Hindlimb muscle (tissue), 1 donor: ENCODE measurements around the gene CAMSAP1. TPM values are rescaled to one million over a fixed set of nuclear protein-coding genes. Genes with fewer than 3 reads are reported as not detected.

ENCODE experiments used
- DNase-seq: peaks from one replicate; pipeline ENCODE4 v3.0.0-alpha.2; 2013
- polyA plus RNA-seq: library from polyadenylated mRNA; unstranded; fragments of 120-200 nt; gene quantifications from one replicate; pipeline ENCODE4 v1.2.1, GENCODE V29; 2013; ENCODE audit not compliant: insufficient read length

The CAMSAP1 gene
- polyA plus RNA-seq, 1 donor: 29.0 TPM

DNA sequence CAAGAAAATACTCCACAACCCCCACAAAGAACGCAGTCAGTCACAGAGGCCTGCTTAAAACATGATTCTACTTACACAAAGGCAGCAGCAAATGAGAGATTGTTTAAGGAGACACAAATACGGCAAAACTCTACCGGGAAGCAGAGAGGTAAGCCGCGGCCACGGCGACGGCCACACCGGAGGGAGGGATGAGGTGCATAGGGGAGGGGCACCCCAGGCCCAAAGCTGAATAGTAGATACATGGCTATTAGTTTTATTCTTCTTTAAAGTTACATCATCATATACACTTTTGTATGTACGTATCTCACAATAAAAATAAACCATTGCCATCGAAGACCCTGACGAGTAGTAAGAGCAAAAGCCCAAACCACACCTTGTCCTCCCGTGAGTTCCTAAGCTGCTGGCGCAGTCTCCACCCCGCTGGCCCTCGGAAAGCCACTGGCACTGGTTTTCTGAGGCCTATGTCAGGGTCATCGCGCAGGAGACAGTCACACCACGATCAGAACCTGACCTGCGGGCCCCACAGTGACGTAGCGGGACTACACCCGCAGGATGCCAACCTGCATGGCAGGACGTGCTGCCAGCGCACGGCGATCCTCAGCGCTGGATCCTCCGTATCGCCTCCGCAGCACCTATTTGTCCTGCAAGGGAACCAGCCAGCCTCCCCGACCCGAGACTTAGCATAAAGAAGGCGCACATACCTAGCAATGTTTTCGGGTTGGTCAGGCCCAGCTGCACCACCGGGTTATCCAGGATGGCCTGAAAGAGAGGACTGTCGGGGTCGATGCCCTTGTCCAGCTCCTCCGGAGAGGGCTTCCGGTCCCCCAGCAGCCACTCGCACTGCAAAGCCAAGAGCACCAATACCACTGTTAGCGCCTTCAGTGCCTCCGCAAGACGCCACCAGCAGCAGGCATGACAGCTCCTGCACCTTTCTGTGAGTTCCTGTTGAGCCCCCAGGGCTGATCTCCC is 30.5 kb upstream of the CAMSAP1 start:
- DNase-seq: no peak

DNA sequence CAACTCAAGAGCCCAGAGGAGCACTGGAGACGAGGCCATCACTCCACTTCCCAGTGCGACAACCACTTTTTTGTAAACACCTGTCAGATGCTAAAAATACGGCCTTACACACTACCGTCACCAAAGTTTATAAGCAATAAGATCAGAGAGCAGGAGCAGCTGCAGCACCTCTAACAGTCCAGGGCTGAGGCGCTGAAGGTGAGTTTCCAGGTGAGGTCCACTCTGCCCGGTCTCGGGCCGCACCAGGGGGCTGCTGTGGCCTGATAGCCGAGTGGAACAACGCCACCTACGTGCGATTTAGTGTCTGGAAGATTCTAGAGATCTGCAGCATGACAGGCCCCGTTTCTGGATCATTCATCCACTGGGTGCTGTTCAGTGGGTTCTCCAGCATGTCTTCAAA is 25.8 kb upstream of the CAMSAP1 start:
- DNase-seq: no peak

DNA sequence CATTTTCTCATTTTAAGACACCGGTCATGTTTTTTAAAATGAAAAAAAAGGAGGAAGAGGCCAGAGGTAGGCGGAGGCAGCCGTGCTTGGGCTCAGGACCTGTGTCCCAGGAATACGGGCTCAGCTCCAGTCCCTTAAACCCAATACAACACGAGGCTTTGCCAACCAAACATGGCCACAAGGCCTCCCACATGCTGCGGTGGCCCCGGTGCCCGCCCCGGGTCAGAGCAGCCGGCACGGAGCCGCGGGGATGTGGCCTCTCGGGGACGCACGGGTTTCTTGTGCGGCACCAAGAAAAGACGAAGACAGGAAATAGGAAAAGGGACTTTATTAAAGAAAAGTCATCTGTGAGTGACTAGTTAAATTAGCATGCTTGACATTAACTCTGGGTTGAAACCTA is 25.3 kb upstream of the CAMSAP1 start:
- DNase-seq: no peak

GRCh38 chr9:135931349-135931820 is 24.0 kb upstream of the CAMSAP1 start:
- no peak for DNase-seq

DNA sequence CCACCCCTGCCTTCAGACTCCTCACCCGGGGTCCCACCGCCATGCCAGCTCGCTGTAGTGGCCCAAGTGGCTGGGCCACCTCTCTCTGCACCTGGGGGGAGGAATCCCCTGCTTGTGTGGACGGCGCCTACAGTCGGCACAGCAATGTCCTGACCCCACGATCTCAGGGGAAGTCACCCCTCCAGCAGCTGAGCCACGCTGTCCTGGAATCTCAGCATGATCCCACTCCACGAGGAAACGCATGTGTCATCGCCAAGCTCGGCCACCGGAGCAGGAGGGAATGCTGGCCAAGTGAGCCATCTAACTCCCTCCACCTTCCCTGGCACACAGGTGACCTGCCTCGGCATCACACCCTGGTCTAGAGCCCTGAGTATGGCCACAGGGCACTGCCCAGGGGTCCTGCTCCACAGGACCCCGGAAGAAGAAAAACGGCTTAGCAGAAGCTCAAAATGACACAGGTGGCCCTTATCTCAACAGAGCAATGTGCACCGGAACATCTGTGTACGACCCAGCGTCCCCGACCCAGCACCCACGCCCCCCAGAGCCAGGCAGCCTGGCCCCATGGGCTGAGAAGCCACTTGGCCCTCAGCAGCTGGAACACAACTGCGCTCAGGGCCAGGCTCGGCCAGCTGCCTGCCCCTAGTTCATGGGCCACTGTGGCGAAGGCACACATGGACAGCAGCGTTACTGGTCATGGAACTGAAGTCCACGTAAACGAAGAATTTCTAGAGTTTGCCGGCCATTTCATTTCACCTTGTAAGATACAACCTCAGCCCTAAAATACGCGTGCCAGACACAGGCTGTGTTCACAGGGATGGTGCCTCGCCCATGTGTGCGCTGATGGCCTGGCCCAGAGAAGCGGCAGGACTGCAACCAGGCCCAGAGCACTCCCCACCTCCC is 23.4 kb upstream of the CAMSAP1 start:
- no peak for DNase-seq

- no peak for DNase-seq
These were observed 22.5 kb upstream of the CAMSAP1 start for GRCh38 chr9:135929656-135930445.

DNA sequence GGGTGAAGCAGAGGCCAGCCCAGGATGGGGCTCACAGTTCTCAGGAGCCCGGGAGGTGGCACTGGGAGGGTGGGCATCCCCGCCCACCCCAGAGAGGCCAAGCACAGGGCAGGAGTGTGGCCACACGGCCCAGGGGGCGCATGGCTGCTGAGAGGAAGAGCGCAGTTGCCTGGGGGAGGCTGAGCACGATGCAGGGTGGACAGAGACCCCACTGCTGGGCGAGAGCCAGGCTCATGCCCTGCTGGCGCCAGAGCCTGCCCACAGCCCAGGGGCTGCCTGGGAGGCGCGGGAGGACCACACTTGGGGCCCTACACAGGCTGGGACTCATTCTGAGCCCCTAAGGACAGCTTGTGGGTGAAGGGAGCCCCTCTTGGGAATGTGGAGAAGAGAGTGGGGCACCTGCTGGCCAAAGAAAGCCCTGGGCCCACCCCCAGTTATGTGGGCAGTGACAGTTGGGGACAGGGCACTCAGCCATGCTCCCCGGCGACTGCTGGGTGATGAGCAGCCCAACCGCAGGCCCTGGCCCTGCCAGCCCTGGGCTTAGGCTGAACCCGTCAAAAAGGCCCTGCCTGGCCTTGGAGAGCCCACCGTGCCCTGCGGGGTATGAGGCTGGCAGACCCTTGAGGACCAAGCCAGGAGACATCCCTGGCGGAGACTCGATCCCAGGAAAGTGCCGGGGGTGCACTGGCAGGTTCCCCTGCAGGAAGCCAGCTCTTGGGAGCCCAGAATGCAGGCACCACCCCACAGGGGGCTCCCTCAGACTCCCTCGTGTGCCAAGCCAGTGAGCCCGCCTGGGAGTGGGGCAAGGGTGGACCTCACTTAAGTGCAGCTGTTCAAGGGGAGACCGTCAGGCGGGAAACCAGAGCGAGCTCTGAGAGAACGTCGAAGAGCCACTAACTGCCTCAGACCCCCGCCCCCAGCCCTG is 21.6 kb upstream of the CAMSAP1 start:
- no peak for DNase-seq

GRCh38 chr9:135928074-135928730 is 20.9 kb upstream of the CAMSAP1 start:
- no peak for DNase-seq

DNA sequence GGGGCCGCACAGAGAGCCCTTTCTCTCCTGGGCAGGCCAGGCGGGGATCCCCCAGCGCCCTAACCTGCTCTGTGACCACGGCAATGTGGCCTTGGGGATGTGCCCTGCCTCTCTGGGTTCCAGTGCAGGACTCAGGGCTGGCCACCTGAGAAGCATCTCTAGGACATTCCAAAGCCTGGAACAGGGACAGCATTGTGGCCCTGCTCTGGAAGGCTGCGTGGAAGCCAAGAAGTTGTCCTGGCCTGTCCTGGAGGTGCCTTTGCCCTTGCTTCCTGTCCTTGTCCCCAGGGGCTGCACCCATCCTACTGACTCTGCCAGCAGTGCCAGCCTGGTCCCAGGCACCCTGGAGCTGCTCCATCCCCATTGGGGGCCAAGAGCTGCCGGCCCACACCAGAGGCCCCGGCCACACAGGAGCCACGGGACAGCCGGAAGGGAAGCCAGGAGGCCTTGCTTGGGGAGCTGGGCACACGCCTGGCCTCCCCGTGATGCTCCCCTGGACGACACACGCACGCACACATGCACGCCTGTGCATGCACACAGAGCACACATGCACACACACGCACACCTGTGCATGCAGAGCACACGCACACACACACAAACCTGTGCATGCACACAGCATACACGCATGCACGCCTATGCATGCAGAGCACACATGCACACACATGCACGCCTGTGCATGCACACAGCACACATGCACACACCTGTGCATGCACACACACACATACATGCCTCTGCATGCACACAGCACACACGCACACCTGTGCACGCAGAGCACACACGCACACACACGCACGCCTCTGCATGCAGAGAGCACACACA is 20.1 kb upstream of the CAMSAP1 start:
- DNase-seq: no peak

DNA sequence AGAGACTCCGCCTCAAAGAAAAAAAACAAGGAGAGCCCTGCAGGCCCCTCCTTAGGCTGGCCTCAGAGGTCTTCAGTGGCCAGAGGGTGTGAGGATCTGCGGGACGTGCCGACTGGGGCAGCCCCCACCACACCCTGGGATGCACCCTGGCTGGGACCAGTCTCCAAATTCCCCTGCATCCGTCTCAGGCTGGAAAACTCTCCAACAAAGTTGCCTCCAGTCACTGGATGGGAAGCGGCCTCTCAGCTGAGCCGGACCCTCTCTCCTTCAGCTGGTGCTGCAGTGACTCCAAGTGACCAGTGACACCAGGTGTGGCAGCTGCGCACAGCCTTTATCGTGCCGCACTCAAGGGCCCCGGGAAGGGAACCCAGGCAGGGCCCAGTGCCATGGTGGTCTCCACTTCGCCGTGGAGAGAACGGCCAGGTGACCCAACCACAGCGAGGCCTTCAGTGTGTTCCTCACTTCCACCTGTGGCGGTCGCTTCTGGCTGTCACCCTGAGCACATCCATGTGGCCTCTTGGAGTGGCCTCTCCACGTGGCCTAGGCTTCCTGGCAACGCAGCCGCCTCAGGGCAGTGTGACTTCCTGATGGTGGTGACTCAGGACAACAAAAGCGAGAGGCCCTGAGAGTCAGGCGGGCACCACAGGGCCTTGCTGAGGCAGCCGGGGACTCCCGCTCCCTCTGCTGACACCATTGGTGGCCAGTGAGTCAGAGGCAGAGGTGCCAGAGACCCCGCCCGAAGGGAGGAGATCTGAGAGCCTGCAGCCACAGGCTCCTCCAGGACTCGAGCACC is 19.3 kb upstream of the CAMSAP1 start:
- DNase-seq: no peak

DNA sequence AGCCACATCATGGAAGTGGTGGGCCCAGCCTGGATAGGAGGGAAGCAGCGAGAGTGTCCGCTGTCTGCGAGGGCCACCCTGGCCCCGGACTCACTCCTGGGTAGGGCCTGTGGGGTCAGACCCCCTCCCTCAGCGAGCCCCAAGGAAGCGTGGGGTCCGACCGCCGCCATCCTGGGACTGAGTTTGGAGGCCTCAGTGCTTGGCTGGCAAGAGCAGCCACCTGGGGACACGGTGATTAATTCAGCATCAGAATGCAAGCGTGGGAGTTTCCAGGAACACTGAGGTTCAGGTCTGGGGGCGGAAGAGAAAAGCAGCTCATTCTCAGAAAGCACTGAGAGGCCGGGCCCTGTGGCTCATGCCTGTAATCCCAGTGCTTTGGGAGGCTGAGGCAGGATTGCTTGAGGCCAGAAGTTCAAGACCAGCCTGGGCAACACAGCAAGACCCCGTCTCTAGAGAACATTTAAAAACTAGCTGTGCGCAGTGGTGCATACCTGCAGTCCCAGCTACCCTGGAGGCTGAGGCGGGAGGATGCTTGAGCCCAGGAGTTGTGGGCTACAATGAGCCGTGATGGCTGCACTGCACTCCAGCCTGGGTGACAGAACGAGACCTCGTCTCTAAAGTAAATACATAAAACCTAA is 18.3 kb upstream of the CAMSAP1 start:
- DNase-seq: no peak

DNA sequence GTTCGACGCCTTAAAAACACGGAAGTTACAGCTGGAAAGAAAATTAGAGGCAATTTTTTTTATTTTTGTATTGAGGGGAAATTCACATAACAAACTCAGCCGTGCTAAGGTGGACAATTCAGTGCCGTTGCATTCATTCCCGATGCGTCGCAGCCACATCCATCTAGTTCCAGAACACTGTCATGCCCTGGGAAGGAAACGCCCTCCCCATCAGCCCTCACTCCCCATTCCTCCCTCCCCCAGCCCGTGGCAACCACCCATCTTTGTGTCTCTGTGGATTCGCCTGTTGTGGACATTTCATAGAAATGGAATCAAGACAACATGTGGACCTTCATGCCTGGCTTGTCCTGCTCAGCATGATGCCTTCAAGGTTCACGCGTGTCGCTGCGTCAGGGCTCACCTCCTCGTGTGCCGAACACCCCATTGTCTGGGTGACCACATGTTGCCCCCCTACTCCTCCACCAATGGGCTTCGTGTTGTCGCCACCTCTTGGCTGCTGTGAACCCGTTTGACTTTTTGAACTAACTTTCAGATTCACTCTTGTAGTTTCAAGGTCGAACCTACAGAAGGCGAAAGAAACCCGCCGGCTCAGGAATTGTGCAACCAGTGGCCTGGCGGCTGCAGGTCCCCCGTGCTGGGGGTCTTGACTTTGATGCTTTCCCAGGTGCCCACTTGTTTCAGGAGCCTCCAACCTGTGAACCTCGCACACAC is 17.4 kb upstream of the CAMSAP1 start:
- DNase-seq: no peak

DNA sequence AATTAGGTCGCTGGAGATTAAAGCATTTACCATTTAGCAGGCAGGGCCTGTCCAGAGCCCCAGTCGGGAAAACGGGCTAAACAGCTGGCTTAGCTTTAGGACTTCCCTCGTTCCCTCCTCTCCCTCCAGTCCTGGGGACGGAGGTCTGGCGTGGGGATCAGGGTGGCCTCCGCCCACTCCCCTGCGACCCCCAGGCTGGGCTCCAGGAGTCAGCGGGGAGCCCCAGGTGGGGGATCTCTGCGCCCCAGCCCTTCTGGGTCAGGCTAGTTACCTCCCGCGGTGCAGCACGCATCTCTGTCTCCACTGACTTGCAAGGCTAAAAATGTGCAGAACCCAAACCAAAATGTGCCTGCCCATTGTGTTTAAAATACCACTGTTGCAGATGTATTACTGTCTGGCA is 16.2 kb upstream of the CAMSAP1 start:
- no peak for DNase-seq

DNA sequence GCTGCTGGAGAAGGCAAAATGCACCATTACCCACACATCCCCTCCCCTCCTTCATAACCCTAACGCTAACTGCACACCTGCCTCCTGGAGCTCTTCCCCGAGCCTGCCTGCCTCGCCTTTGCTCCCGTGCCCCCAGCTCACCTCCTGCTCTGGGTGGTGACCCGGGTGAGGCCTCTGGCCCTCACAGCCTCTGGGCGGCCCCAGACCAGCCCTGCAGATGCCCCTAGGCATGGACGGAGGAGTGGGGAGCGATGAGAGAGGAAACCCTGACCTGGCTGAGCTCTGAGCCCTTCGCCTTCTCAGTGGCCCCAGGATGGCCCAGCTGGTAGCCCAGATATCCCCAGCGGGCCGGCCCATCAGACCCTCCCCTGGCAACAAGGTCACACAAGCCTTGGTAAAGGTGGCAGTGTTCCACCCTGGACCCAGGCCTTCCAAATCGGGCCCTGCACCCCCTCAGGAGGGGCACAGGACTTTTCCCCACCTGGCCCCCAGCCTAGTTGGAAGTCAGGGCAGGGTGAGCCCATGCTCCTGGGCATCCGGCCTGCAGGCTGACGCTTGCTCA is 14.5 kb upstream of the CAMSAP1 start:
- no peak for DNase-seq

GRCh38 chr9:135920973-135921585 is 13.7 kb upstream of the CAMSAP1 start:
- DNase-seq: no peak

- DNase-seq: no peak
These were observed 13.0 kb upstream of the CAMSAP1 start for GRCh38 chr9:135920256-135920930.
